NK-92 (cell line): ENCODE data around the gene LAPTM4A.

ENCODE experiments used
- DNase-seq: peaks from one replicate; lab custom pipeline; 2025; ENCODE audit not compliant: unreplicated experiment; lab: John Stamatoyannopoulos, UW

LAPTM4A gene

GRCh38 chr2:20025065-20025786 lies 26.2 kb downstream of the LAPTM4A start:
- no peak for DNase-seq

GRCh38 chr2:20023688-20024087 lies 27.7 kb downstream of the LAPTM4A start:
- no peak for DNase-seq

GRCh38 chr2:20021405-20022009 lies 29.9 kb downstream of the LAPTM4A start:
- no peak for DNase-seq

- no peak for DNase-seq
Measured at GRCh38 chr2:20019747-20020146, 31.7 kb downstream of the LAPTM4A start.

GRCh38 chr2:20018601-20019152 lies 32.8 kb downstream of the LAPTM4A start:
- DNase-seq: no peak

GRCh38 chr2:20016346-20016745 lies 35.1 kb downstream of the LAPTM4A start:
- no peak for DNase-seq

GRCh38 chr2:20015482-20016083 lies 35.8 kb downstream of the LAPTM4A start:
- no peak for DNase-seq

GRCh38 chr2:20013126-20013849 lies 38.1 kb downstream of the LAPTM4A start:
- DNase-seq: no peak

GRCh38 chr2:20012282-20013125 lies 38.9 kb downstream of the LAPTM4A start, which contains the start of gene MATN3:
Gene MATN3, minus strand, starts transcription at chr2:20012668. Its CDS starts 37 bp downstream, at chr2:20012631.
- DNase-seq: no peak

- no peak for DNase-seq
Measured at GRCh38 chr2:20012032-20012281, 39.5 kb downstream of the LAPTM4A start.

- no peak for DNase-seq
Measured at GRCh38 chr2:20011276-20012031, 40.0 kb downstream of the LAPTM4A start.

GRCh38 chr2:20008703-20009102 lies 42.7 kb downstream of the LAPTM4A start:
- no peak for DNase-seq

GRCh38 chr2:20005891-20006470 lies 45.4 kb downstream of the LAPTM4A start:
- DNase-seq: no peak

- no peak for DNase-seq
Measured at GRCh38 chr2:20005067-20005627, 46.3 kb downstream of the LAPTM4A start.

GRCh38 chr2:20001361-20001863 lies 50.0 kb downstream of the LAPTM4A start:
- no peak for DNase-seq

GRCh38 chr2:19993731-19994130 lies 57.7 kb downstream of the LAPTM4A start:
- no peak for DNase-seq

- DNase-seq: no peak
Measured at GRCh38 chr2:19991895-19992294, 59.5 kb downstream of the LAPTM4A start.

GRCh38 chr2:19990416-19990728 lies 61.1 kb downstream of the LAPTM4A start:
- no peak for DNase-seq
